Dermis microvascular lymphatic vessel endothelial cell (primary cell): Measurements from ENCODE around the gene NKAIN4. TPM values are rescaled to one million over a fixed set of nuclear protein-coding genes. Genes with fewer than 3 reads are reported as not detected.
"Not testable (repeated sequence)": the region's sequence is repeated elsewhere in the genome, so short reads cannot be mapped to it uniquely, and the experiment has no call there.

Source experiments
- DNase-seq, 2 donors: peaks; one replicate each; pipeline versions ENCODE4 v3.0.0 to v3.0.0-alpha.2; 2010; ENCODE audit warnings: low read depth in 2 of 2
- total RNA-seq: library from RNA; depleted of rRNA; stranded (reverse); fragments of >200 nt; gene quantifications from 2 replicates; pipeline ENCODE4 v1.2.1, GENCODE V29; 2014

The NKAIN4 gene
- total RNA-seq, 1 donor from 2014 or later, result not detected

- DNase-seq, result no peak
Measured at GRCh38 chr20:63258781-63259180, 4.5 kb upstream of the NKAIN4 start.

GRCh38 chr20:63257629-63258028, 3.4 kb upstream of the NKAIN4 start:
- DNase-seq, result no peak

- DNase-seq, result no peak
Measured at GRCh38 chr20:63256954-63257353, 2.7 kb upstream of the NKAIN4 start.

- no peak for DNase-seq
Measured at GRCh38 chr20:63255931-63256704, 1.9 kb upstream of the NKAIN4 start.

- DNase-seq, result no peak
Measured at GRCh38 chr20:63254606-63255384, 532 bp upstream of the NKAIN4 start.

- no peak for DNase-seq
Measured at GRCh38 chr20:63253438-63254231, 628 bp downstream of the NKAIN4 start.

- no peak for DNase-seq
Measured at GRCh38 chr20:63253065-63253437, 1.2 kb downstream of the NKAIN4 start.

- no peak for DNase-seq
Measured at GRCh38 chr20:63252284-63252711, 2.0 kb downstream of the NKAIN4 start.

- not testable (repeated sequence) for DNase-seq
Measured at GRCh38 chr20:63251350-63251749, 2.9 kb downstream of the NKAIN4 start.

GRCh38 chr20:63249891-63250290, 4.4 kb downstream of the NKAIN4 start:
- no peak for DNase-seq

- no peak for DNase-seq
Measured at GRCh38 chr20:63248835-63249591, 5.2 kb downstream of the NKAIN4 start.

- DNase-seq, result no peak
Measured at GRCh38 chr20:63247671-63248228, 6.5 kb downstream of the NKAIN4 start.

- no peak for DNase-seq
Measured at GRCh38 chr20:63246490-63247288, 7.6 kb downstream of the NKAIN4 start.

GRCh38 chr20:63244468-63244867, 9.8 kb downstream of the NKAIN4 start:
- DNase-seq, result no peak

GRCh38 chr20:63243604-63244247, 10.5 kb downstream of the NKAIN4 start:
- DNase-seq, result no peak

GRCh38 chr20:63242736-63243135, 11.5 kb downstream of the NKAIN4 start:
- DNase-seq, result no peak

GRCh38 chr20:63241272-63241671, 13.0 kb downstream of the NKAIN4 start:
- peak; percentile 11 to 27 for DNase-seq

GRCh38 chr20:63240004-63240403, 14.3 kb downstream of the NKAIN4 start:
- no peak for DNase-seq

GRCh38 chr20:63239431-63239830, 14.8 kb downstream of the NKAIN4 start:
- DNase-seq, result no peak
